Measurements from ENCODE around the gene TRMT61B. TPM values are rescaled to one million over a fixed set of nuclear protein-coding genes. Genes with fewer than 3 reads are reported as not detected.
A peak's percentile ranks its signal among the peaks of the same experiment; 100 is the strongest.

Gene TRMT61B
- total and polyA plus RNA-seq, 4 donors, result 9.6 to 30.7 (median 15.8) TPM

DNA sequence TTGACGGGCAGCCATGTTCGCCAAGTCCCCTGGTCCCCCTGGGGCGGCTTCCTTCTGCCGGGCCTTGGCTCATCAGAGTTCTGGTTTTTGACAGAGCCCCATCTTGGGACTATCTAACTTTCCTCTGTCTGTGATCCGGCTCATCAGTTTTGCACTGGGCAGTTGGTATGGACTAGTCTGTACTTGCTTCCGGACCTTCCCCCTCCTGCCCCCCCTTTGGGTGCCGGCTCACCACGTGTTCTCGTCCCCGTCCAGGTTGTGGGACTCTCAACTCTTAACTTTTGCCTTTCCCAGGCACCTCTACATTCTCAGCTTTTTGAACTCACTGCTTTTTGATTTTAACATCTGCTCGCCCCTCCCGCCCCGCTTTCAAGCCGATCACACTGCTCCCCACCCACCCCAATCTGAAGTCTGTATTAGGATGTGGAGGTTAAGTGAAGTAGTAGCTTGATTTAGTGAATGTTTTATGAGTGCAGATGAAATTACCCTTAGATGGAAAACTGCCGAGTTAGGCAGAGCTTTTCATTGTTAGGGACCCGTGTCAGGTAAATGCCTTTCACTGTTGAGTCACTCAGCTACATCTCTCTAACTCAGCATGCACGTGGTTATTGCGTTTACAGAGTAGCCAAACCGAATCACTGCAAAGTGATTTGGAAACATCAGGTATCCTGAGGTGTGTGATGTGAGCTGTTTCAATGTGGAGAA, 25.2 kb upstream of the TRMT61B start:
- Histone ChIP-seq H3K4me1 (ENCODE audit: control insufficient read depth in 5 of 5, insufficient read depth in 5 of 5, low read length in 5 of 5) (peaks cover 0 to 15% (median 8%) of the 10 kb centered on the region in 5 donors), H3K27ac (ENCODE audit: low read depth in 1 of 2, low read length in 1 of 2) (peak overlapping the region; percentile 83 to 93), H3K36me3 (ENCODE audit: control insufficient read depth in 4 of 4, insufficient read depth in 4 of 4, low read length in 4 of 4) (peaks cover 0 to 6% (median 0%) of the 10 kb centered on the region in 4 donors), H3K4me3 (peak overlapping the region; percentile 99), H3K9me3 (ENCODE audit: control insufficient read depth in 4 of 4, insufficient read depth in 3 of 4, low read length in 3 of 4) (no peaks in the 10 kb centered on the region), H3K9ac (ENCODE audit: insufficient read depth in 1 of 2, low read length in 2 of 2) (peak overlapping the region; percentile 53 to 83), H3K27me3 (ENCODE audit: control insufficient read depth in 3 of 3, insufficient read depth in 3 of 3, low read length in 2 of 3) (peaks cover 0 to 4% (median 0%) of the 10 kb centered on the region in 3 donors)
- WGBS, 2 donors, result 0 to 1% methylated on average over 19 of the region's 19 CpGs
- DNase-seq, result peak; percentile 22 to 40 (median 25)
- peak; percentile 15 for ATAC-seq (ENCODE audit: insufficient read depth, low FRiP score)
- TF ChIP-seq, protein P1, sequence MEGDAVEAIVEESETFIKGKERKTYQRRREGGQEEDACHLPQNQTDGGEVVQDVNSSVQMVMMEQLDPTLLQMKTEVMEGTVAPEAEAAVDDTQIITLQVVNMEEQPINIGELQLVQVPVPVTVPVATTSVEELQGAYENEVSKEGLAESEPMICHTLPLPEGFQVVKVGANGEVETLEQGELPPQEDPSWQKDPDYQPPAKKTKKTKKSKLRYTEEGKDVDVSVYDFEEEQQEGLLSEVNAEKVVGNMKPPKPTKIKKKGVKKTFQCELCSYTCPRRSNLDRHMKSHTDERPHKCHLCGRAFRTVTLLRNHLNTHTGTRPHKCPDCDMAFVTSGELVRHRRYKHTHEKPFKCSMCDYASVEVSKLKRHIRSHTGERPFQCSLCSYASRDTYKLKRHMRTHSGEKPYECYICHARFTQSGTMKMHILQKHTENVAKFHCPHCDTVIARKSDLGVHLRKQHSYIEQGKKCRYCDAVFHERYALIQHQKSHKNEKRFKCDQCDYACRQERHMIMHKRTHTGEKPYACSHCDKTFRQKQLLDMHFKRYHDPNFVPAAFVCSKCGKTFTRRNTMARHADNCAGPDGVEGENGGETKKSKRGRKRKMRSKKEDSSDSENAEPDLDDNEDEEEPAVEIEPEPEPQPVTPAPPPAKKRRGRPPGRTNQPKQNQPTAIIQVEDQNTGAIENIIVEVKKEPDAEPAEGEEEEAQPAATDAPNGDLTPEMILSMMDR (IDR thresholded peaks at IDR 0.05; ENCODE audit: control extremely low read depth, extremely low read depth), result no peak

DNA sequence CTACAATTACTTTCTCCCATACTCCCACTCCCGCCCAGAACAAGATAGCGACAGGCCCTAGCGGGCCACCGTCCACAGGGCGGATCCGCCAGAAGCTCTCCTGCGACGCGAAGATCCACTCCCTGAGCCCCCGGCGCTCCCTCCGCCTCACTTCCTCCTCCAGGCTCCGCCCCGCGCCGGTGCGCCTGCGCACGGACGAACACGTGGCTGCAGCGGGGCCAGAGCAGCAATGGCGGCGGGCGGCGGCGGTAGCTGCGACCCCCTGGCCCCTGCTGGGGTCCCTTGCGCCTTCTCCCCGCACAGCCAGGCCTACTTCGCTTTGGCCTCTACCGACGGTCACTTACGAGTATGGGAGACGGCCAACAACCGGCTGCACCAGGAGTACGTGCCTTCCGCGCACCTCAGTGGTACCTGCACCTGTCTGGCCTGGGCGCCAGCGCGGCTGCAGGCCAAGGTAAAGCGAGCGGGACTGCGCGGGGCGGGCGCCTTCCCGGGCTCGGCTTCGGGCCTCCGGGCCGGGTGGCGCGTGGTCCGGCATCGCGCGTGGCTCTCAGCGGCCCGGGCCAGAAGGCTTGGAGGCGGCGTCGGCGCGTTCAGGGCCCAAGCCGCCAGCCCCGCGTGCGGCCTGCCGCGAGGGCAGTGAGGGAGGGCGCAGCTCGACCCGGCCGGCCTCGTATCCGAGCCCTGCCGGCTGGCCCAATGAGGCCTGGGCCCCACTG, 24.5 kb upstream of the TRMT61B start, which contains the start of gene WDR43:
Gene WDR43 (plus strand): TSS at position 198 of the 719 bp plus-strand sequence. CDS start 32 bp downstream, at position 230.
- peaks cover 0 to 15% (median 8%) of the 10 kb centered on the region in 5 donors for H3K4me1 ChIP-seq (ENCODE audit: control insufficient read depth in 5 of 5, insufficient read depth in 5 of 5, low read length in 5 of 5)
- H3K9me3 ChIP-seq (ENCODE audit: control insufficient read depth in 4 of 4, insufficient read depth in 3 of 4, low read length in 3 of 4), result no peaks in the 10 kb centered on the region
- 1% methylated on average over 56 to 79 of the region's 79 CpGs for WGBS, 2 donors
- peak within 1 kb of the TSS; percentile 83 to 93 for H3K27ac ChIP-seq (ENCODE audit: low read depth in 1 of 2, low read length in 1 of 2)
- H3K36me3 ChIP-seq (ENCODE audit: control insufficient read depth in 4 of 4, insufficient read depth in 4 of 4, low read length in 4 of 4), result peaks cover 0 to 6% (median 0%) of the 10 kb centered on the region in 4 donors
- peaks cover 0 to 4% (median 0%) of the 10 kb centered on the region in 3 donors for H3K27me3 ChIP-seq (ENCODE audit: control insufficient read depth in 3 of 3, insufficient read depth in 3 of 3, low read length in 2 of 3)
- ATAC-seq (ENCODE audit: insufficient read depth, low FRiP score) (peak; percentile 98), DNase-seq (peak; percentile 98 to 99 (median 98))
- TF ChIP-seq, protein P1 (IDR thresholded peaks at IDR 0.05; ENCODE audit: control extremely low read depth, extremely low read depth), result no peak
- H3K4me3 ChIP-seq, result peak within 1 kb of the TSS; percentile 99
- peak within 1 kb of the TSS; percentile 53 to 83 for H3K9ac ChIP-seq (ENCODE audit: insufficient read depth in 1 of 2, low read length in 2 of 2)

DNA sequence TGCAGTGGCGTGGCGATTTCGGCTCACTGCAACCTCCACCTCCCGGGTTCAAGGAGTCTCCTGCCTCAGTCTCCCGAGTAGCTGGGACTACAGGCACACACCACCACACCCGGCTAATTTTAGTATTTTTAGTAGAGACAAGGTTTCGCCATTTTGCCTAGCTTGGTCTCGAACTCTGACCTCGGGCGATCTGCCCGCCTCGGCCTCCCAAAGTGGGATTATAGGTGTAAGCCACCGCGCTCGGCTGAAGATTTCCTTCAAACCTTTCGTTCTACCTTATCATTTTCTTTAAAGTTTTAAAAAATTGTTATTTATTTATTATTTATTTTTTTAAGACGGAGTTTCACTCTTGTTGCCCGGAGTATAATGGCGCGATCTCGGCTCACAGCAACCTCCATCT, 23.4 kb upstream of the TRMT61B start:
- peaks cover 0 to 4% (median 0%) of the 10 kb centered on the region in 3 donors for H3K27me3 ChIP-seq (ENCODE audit: control insufficient read depth in 3 of 3, insufficient read depth in 3 of 3, low read length in 2 of 3)
- TF ChIP-seq, protein P1 (IDR thresholded peaks at IDR 0.05; ENCODE audit: control extremely low read depth, extremely low read depth), result no peak
- H3K4me3 ChIP-seq, result no peak overlapping the region
- WGBS, 2 donors, result 96% methylated on average over 21 of the region's 21 CpGs
- no peak for DNase-seq
- H3K27ac ChIP-seq (ENCODE audit: low read depth in 1 of 2, low read length in 1 of 2), result no peak overlapping the region
- no peak overlapping the region for H3K9ac ChIP-seq (ENCODE audit: insufficient read depth in 1 of 2, low read length in 2 of 2)
- no peaks in the 10 kb centered on the region for H3K9me3 ChIP-seq (ENCODE audit: control insufficient read depth in 4 of 4, insufficient read depth in 3 of 4, low read length in 3 of 4)
- peaks cover 0 to 12% (median 8%) of the 10 kb centered on the region in 5 donors for H3K4me1 ChIP-seq (ENCODE audit: control insufficient read depth in 5 of 5, insufficient read depth in 5 of 5, low read length in 5 of 5)
- H3K36me3 ChIP-seq (ENCODE audit: control insufficient read depth in 4 of 4, insufficient read depth in 4 of 4, low read length in 4 of 4), result peaks cover 0 to 6% (median 0%) of the 10 kb centered on the region in 4 donors
- no peak for ATAC-seq (ENCODE audit: insufficient read depth, low FRiP score)

All from lung (tissue), 12 donors.